Measurements from ENCODE around the gene SUCO. TPM values are rescaled to one million over a fixed set of nuclear protein-coding genes. Genes with fewer than 3 reads are reported as not detected.

The SUCO gene
- total and polyA plus RNA-seq, 2 of the 8 experiments (the other 6 are each of a cell fraction or from before 2014, with no cell fraction given), result 8.3 to 35.8 TPM

- Histone ChIP-seq H4K8ac (ENCODE audit: extremely low read depth, insufficient read depth, low read length) (no peak overlapping the region), H3K9ac (replicated peaks in 1 of 4; ENCODE audit: extremely low read depth in 1 of 4, low read depth in 3 of 4, low read length in 3 of 4) (no peak overlapping the region), H3K4me1 (replicated peaks in 1 of 4; ENCODE audit: control insufficient read depth in 3 of 4, insufficient read depth in 4 of 4, low read length in 3 of 4) (no peaks in the 10 kb centered on the region), H2BK20ac (ENCODE audit: low read length) (no peak overlapping the region), H2BK5ac (ENCODE audit: low read depth, low read length) (no peak overlapping the region), H3K4me2 (ENCODE audit: insufficient read depth in 1 of 2, low read depth in 2 of 2, low read length in 2 of 2) (no peak overlapping the region), H3K27me3 (replicated peaks in 1 of 4; ENCODE audit: control insufficient read depth in 3 of 4, extremely low read depth in 1 of 4, insufficient read depth in 3 of 4, low read length in 3 of 4) (peaks cover 0 to 1% (median 0%) of the 10 kb centered on the region in 4 experiments; a peak in 1 of 7 replicates), H3K56ac (replicated peaks; ENCODE audit: insufficient read length, low read depth, low read length) (no peak overlapping the region), H3K79me1 (ENCODE audit: low read depth, low read length) (no peaks in the 10 kb centered on the region), H2BK120ac (replicated peaks; ENCODE audit: low read depth, low read length) (no peak overlapping the region), H3K14ac (ENCODE audit: insufficient read length) (no peak overlapping the region), H3K79me2 (ENCODE audit: control insufficient read depth in 1 of 2, insufficient read depth in 2 of 2, low read length in 2 of 2) (no peaks in the 10 kb centered on the region), H2AK5ac (ENCODE audit: low read depth, low read length) (no peak overlapping the region), H4K20me1 (replicated peaks in 1 of 2; ENCODE audit: control insufficient read depth in 1 of 2, insufficient read depth in 2 of 2, low read length in 2 of 2) (no peaks in the 10 kb centered on the region), H2BK15ac (ENCODE audit: low read length) (no peak overlapping the region), H3K36me3 (ENCODE audit: control insufficient read depth in 2 of 4, insufficient read depth in 4 of 4, low read length in 3 of 4) (peaks cover 0 to 8% (median 0%) of the 10 kb centered on the region in 4 experiments; a peak in 3 of 8 replicates), H3K4me3 (ENCODE audit: extremely low read depth in 1 of 4, insufficient read depth in 2 of 4, low read depth in 3 of 4, low read length in 4 of 4) (no peak overlapping the region), H3K9me3 (ENCODE audit: insufficient read depth in 2 of 2, low read depth in 1 of 2, low read length in 1 of 2) (peaks cover 17 to 25% of the 10 kb centered on the region in 2 experiments; a peak in 3 of 4 replicates), H3K18ac (ENCODE audit: extremely low read depth, low read length) (no peak overlapping the region), H3K23ac (ENCODE audit: insufficient read length) (no peak overlapping the region), H4K91ac (replicated peaks; ENCODE audit: insufficient read length, low read length) (no peak overlapping the region), H3K23me2 (ENCODE audit: low read depth, low read length) (no peaks in the 10 kb centered on the region), H3K4ac (replicated peaks; ENCODE audit: insufficient read length, low read depth, low read length) (no peak overlapping the region), H2AFZ (ENCODE audit: low read length) (no peak overlapping the region), H4K5ac (ENCODE audit: insufficient read length, low read depth, low read length) (no peak overlapping the region), H3K27ac (ENCODE audit: low read depth, low read length) (no peak overlapping the region), H2BK12ac (ENCODE audit: low read depth, low read length) (no peak overlapping the region)
- DNase-seq (ENCODE audit: low read depth in 1 of 2, low spot score in 2 of 2) (no peak), FAIRE-seq (no peak)
- CTCF ChIA-PET (ENCODE audit: partially characterized antibody), result no interaction called here
- POLR2A ChIA-PET (ENCODE audit: partially characterized antibody), result no interaction called here
- 92% methylated on average over 3 of the region's 3 CpGs; no CpG with 5 or more reads in 1 of the 2 experiments for WGBS, 2 experiments (ENCODE audit: extremely low coverage in 1 of 2, insufficient coverage in 1 of 2, insufficient read length in 1 of 2, insufficient replicate concordance in 2 of 2, low coverage in 1 of 2, low lambda C conversion rate in 2 of 2, missing lambda C conversion rate in 1 of 2)
- TF ChIP-seq TEAD4 (IDR thresholded peaks at IDR 0.05; ENCODE audit: low read depth, low read length) (no peak), CTBP2 (IDR thresholded peaks at IDR 0.05; ENCODE audit: borderline replicate concordance, insufficient read depth, insufficient read length, low read length) (no peak), SAP30 (IDR thresholded peaks at IDR 0.05; ENCODE audit: insufficient read depth, insufficient replicate concordance, low read length) (no peak), TBP (IDR thresholded peaks at IDR 0.05; ENCODE audit: low read depth, low read length) (no peak), SP2 (IDR thresholded peaks at IDR 0.05; ENCODE audit: low read length) (no peak), USF2 (IDR thresholded peaks at IDR 0.05; ENCODE audit: low read length) (no peak), RNF2 (IDR thresholded peaks at IDR 0.05; ENCODE audit: borderline replicate concordance, low read depth, low read length, missing control alignments, poor library complexity, severe bottlenecking) (no peak), JUN (IDR thresholded peaks at IDR 0.05; ENCODE audit: low read depth, low read length) (no peak), SP4 (IDR thresholded peaks at IDR 0.05; ENCODE audit: low read length) (no peak), BCL11A (IDR thresholded peaks at IDR 0.05; ENCODE audit: low read depth in 2 of 2, low read length in 2 of 2) (no peak), RFX5 (IDR thresholded peaks at IDR 0.05; ENCODE audit: borderline replicate concordance, low read depth, low read length) (no peak), EZH2 (IDR thresholded peaks at IDR 0.05; ENCODE audit: low read depth, low read length, severe bottlenecking) (no peak), SUZ12 (IDR thresholded peaks at IDR 0.05; ENCODE audit: low read length) (no peak)
These were observed 90.8 kb downstream of the SUCO start for GRCh38 chr1:172623748-172624147.
